Sigmoid colon (tissue), 7 donors: Measurements from ENCODE around the gene NOS1AP. TPM values are rescaled to one million over a fixed set of nuclear protein-coding genes. Genes with fewer than 3 reads are reported as not detected.

Experiments used
- DNase-seq: peaks from one replicate; pipeline ENCODE4 v3.0.0-alpha.2; 2019
- H3K27ac ChIP-seq, 4 donors: fragments of 200-600 bp; sonication (generic); one replicate each; pipeline ENCODE4 v1.5.1; 2016 to 2019; ENCODE audit warnings: mild to moderate bottlenecking in 1 of 4
- H3K27me3 ChIP-seq, 3 donors: fragments of 200-600 bp; sonication (generic); one replicate each; pipeline ENCODE4 v1.5.1; 2019; ENCODE audit warnings: mild to moderate bottlenecking in 1 of 3
- H3K36me3 ChIP-seq, 4 donors: fragments of 200-600 bp; sonication (generic); one replicate each; pipeline ENCODE4 v1.5.1; 2016 to 2019
- H3K4me1 ChIP-seq, 4 donors: fragments of 200-600 bp; sonication (generic); one replicate each; pipeline ENCODE4 v1.5.1; 2017 to 2019
- H3K4me3 ChIP-seq, 4 donors: fragments of 200-600 bp; sonication (generic); one replicate each; pipeline ENCODE4 v1.5.1; 2017 to 2019; ENCODE audit warnings: mild to moderate bottlenecking in 2 of 4, moderate library complexity in 1 of 4
- H3K9me3 ChIP-seq, 4 donors: fragments of 200-600 bp in 3 of 4; sonication (generic) in 3 of 4; one replicate each; pipeline versions ENCODE4 v1.5.1 to v1.6.1; 2013 to 2019
- EP300 ChIP-seq, 4 donors: sonication (generic); formaldehyde crosslinking; IDR thresholded peaks; one replicate each; pipeline ENCODE4 v1.6.1; 2017; ENCODE audit warnings: antibody characterized with exemption in 4 of 4
- POLR2A ChIP-seq, 2 donors: fragments of 450-650 bp; IDR thresholded peaks; one replicate each; pipeline ENCODE4 v1.6.1; 2016; ENCODE audit warnings: antibody characterized with exemption in 2 of 2, mild to moderate bottlenecking in 2 of 2, moderate library complexity in 2 of 2
- POLR2AphosphoS5 ChIP-seq, 4 donors: sonication (generic); formaldehyde crosslinking; IDR thresholded peaks; one replicate each; pipeline ENCODE4 v1.6.1; 2017; ENCODE audit warnings: antibody characterized with exemption in 4 of 4
- WGBS, 2 donors: extraction: QIAGEN DNeasy Blood & Tissue Kit; methylation state at CpG; one replicate each; pipeline ENCODE4 v1.1.7; 2013; 5-methylcytosine and 5-hydroxymethylcytosine counted together
- intact Hi-C: fragments of 100-400 bp; cut with DNase I; formaldehyde crosslinking; loops from one replicate; pipeline ENCODE4 v1.15.1; 2023
- polyA plus RNA-seq, 3 donors: library from polyadenylated mRNA; stranded (reverse); fragments of 200-250 nt; gene quantifications; one replicate each; pipeline ENCODE4 v1.2.3, GENCODE V29; 2013
- total RNA-seq, 4 donors: library from RNA; depleted of rRNA; stranded (reverse); fragments of >200 nt; gene quantifications; one replicate each; pipeline ENCODE4 v1.1.0, GENCODE V29; 2016
- TF ChIP-seq, protein P1 (sequence below), 4 experiments: fragments of 450-650 bp in 3 of 4; fragments of 200-600 bp in 1 of 4; IDR thresholded peaks; one replicate each; pipeline ENCODE4 v1.5.1; 2016 to 2019; ENCODE audit warnings: antibody characterized with exemption in 4 of 4, mild to moderate bottlenecking in 3 of 4, moderate library complexity in 2 of 4
- donor health status: healthy with polysubstance abuse.
- donor health status: Bipolar disorder and iron deficiency.
- donor health status: healthy.

NOS1AP gene
- total and polyA plus RNA-seq, 7 donors, result 1.2 to 11.9 (median 4.6) TPM

DNA sequence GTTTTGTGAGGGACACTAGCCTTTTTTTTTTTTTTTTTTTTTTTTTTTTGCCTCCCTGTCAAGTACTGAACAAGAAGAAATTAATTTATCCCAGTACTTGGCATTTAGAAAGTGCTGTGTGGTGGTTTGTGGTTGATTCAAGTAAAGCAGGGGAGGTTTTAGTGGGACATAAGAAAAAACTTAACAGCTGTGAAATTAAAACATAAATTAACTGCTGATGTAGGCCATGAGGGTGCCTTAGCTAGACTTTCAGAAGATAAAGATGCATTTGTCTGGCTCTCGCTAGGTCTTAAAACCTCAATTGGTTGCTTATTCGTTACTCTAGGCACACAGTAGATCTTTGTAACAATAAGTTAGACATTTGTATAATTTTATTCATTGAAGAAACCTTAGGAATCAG lies 254.9 kb downstream of the NOS1AP start:
- H3K27ac ChIP-seq, result no peak overlapping the region
- intact Hi-C loops, result no loop called here
- no peaks in the 10 kb centered on the region for H3K36me3 ChIP-seq
- DNase-seq, result no peak
- H3K9me3 ChIP-seq, result no peaks in the 10 kb centered on the region
- H3K27me3 ChIP-seq, result no peaks in the 10 kb centered on the region
- H3K4me1 ChIP-seq, result no peaks in the 10 kb centered on the region
- no peak overlapping the region for H3K4me3 ChIP-seq
- 63 to 86% methylated on average over 2 of the region's 2 CpGs for WGBS, 2 donors
- TF ChIP-seq EP300 (IDR thresholded peaks at IDR 0.05), result no peak
- TF ChIP-seq, protein P1, sequence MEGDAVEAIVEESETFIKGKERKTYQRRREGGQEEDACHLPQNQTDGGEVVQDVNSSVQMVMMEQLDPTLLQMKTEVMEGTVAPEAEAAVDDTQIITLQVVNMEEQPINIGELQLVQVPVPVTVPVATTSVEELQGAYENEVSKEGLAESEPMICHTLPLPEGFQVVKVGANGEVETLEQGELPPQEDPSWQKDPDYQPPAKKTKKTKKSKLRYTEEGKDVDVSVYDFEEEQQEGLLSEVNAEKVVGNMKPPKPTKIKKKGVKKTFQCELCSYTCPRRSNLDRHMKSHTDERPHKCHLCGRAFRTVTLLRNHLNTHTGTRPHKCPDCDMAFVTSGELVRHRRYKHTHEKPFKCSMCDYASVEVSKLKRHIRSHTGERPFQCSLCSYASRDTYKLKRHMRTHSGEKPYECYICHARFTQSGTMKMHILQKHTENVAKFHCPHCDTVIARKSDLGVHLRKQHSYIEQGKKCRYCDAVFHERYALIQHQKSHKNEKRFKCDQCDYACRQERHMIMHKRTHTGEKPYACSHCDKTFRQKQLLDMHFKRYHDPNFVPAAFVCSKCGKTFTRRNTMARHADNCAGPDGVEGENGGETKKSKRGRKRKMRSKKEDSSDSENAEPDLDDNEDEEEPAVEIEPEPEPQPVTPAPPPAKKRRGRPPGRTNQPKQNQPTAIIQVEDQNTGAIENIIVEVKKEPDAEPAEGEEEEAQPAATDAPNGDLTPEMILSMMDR (IDR thresholded peaks at IDR 0.05), result no peak
- TF ChIP-seq POLR2AphosphoS5 (IDR thresholded peaks at IDR 0.05), result no peak
- TF ChIP-seq POLR2A (IDR thresholded peaks at IDR 0.05), result no peak

DNA sequence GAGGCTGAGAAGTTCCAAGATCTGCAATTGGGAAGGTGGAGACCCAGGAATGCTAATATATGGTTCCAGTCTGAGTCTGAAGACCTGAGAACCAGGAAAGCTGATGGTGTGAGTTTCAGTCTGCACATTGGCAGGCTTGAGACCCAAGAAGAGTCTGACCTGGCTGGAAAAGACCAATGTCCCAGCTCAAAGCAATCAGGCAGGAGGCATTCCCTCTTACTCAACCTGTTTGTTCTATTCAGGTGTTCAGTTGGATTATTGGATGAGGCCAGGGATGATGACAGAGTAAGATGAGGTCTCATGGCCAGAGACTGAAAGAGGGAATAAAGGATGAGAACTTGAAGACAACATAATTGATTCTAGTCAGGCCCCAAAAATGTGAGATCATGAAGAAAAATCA lies 257.1 kb downstream of the NOS1AP start:
- intact Hi-C loops, result no loop called here
- no peak for DNase-seq
- Histone ChIP-seq H3K4me1 (no peaks in the 10 kb centered on the region), H3K4me3 (no peak overlapping the region), H3K9me3 (no peaks in the 10 kb centered on the region), H3K36me3 (no peaks in the 10 kb centered on the region), H3K27me3 (no peaks in the 10 kb centered on the region), H3K27ac (no peak overlapping the region)
- TF ChIP-seq, protein P1 (IDR thresholded peaks at IDR 0.05), result no peak
- TF ChIP-seq POLR2AphosphoS5 (IDR thresholded peaks at IDR 0.05) (no peak), POLR2A (IDR thresholded peaks at IDR 0.05) (no peak), EP300 (IDR thresholded peaks at IDR 0.05) (no peak)

DNA sequence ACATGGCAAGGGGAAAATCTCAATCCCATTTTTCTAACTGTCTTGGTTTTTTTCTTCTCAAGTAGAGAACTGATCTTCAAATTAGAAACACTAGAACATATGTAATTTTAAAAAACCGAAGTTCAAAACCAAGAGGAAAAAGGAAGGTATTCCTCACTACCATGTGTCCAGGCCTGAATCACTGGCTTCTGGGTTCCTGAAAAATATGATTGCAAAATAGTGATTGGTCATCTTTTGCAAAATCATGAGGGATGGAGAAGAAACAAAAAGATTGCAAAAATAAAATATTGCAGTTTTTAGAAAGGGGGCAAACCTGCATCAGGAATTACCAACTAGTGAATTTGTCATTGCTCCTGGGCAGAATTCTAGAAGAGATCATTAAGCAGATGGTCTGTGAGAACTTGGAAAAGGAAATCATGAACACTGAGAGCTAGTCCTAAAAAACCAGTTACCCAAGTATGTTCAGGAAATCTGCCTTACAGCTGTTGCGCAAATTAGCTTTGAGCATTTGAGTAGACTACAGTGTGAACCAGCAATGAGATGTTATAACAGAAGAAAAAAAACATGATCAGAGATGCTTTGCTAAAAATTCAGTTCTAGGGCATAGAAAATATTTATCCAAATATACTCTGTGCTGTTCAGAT lies 257.8 kb downstream of the NOS1AP start:
- TF ChIP-seq, protein P1 (IDR thresholded peaks at IDR 0.05), result no peak
- TF ChIP-seq POLR2AphosphoS5 (IDR thresholded peaks at IDR 0.05), result no peak
- TF ChIP-seq EP300 (IDR thresholded peaks at IDR 0.05), result no peak
- no peak for TF ChIP-seq POLR2A (IDR thresholded peaks at IDR 0.05)
- Histone ChIP-seq H3K27ac (no peak overlapping the region), H3K27me3 (no peaks in the 10 kb centered on the region), H3K9me3 (no peaks in the 10 kb centered on the region), H3K4me3 (no peak overlapping the region), H3K4me1 (no peaks in the 10 kb centered on the region), H3K36me3 (no peaks in the 10 kb centered on the region)
- no peak for DNase-seq
- intact Hi-C loops, result no loop called here
- 86 to 89% methylated on average over 2 of the region's 2 CpGs for WGBS, 2 donors

DNA sequence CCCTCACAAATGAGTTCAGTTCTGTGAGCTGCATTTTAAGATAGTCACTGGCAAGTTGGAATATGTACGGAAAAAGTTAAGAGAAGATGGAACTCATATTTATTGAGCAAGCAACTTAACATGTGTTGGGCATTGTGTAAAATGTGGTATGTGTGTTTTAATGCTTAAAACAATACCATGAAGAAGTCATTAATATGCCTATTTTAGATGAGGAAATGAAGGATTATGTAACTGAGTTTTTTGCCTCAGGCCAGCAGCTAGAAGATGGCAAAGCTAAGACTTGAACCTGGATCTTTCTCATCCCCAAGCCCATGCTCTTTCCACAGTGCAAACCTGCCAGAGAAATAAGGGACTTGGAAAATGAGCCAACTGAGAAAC lies 258.3 kb downstream of the NOS1AP start:
- intact Hi-C loops, result no loop called here
- Histone ChIP-seq H3K27me3 (no peaks in the 10 kb centered on the region), H3K4me1 (no peaks in the 10 kb centered on the region), H3K36me3 (no peaks in the 10 kb centered on the region), H3K9me3 (no peaks in the 10 kb centered on the region), H3K27ac (no peak overlapping the region), H3K4me3 (no peak overlapping the region)
- TF ChIP-seq POLR2A (IDR thresholded peaks at IDR 0.05) (no peak), EP300 (IDR thresholded peaks at IDR 0.05) (no peak), POLR2AphosphoS5 (IDR thresholded peaks at IDR 0.05) (no peak)
- TF ChIP-seq, protein P1 (IDR thresholded peaks at IDR 0.05), result no peak
- 90 to 93% methylated on average over 1 of the region's 1 CpG for whole genome bisulfite sequencing, 2 donors
- DNase-seq, result no peak

DNA sequence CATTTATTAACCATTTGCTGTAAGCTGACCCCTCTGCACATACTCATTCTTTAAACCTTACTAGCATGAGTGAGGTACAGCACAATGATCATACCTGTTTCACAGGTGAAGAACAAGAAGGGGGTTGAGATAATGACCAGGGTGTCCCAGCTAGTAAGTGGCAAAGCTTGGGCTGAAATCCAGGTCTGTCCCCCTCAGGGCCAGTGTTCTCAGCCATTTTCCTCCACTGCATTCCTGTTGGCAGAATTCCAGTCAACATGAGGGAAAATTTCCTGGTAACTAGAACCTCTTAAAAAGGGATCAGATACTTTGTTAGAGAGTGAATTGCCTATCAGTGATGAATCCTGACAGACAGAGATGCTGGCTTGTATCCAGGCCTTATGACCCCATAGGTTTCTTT lies 259.0 kb downstream of the NOS1AP start:
- no peaks in the 10 kb centered on the region for H3K36me3 ChIP-seq
- TF ChIP-seq POLR2A (IDR thresholded peaks at IDR 0.05) (no peak), EP300 (IDR thresholded peaks at IDR 0.05) (no peak), POLR2AphosphoS5 (IDR thresholded peaks at IDR 0.05) (no peak)
- TF ChIP-seq, protein P1 (IDR thresholded peaks at IDR 0.05), result no peak
- H3K9me3 ChIP-seq, result no peaks in the 10 kb centered on the region
- DNase-seq, result no peak
- H3K4me3 ChIP-seq, result no peak overlapping the region
- no peak overlapping the region for H3K27ac ChIP-seq
- H3K27me3 ChIP-seq, result no peaks in the 10 kb centered on the region
- intact Hi-C loops, result no loop called here
- no peaks in the 10 kb centered on the region for H3K4me1 ChIP-seq
